AG04449 (cell line): ENCODE data around the gene ELK4.

ENCODE experiments used
- CTCF ChIA-PET: fragments of 350-600 bp; formaldehyde crosslinking; extraction: SDS; loops from one replicate; lab custom pipeline; 2021; ENCODE audit warnings: antibody characterized with exemption; lab: Yijun Ruan, JAX
- POLR2A ChIA-PET: fragments of 400-600, 350-600 bp; formaldehyde crosslinking; extraction: SDS; loops from one replicate; lab custom pipeline; 2020; ENCODE audit warnings: antibody characterized with exemption, inconsistent platforms; lab: Yijun Ruan, JAX
- DNase-seq: peaks from one replicate; pipeline ENCODE4 v3.0.0-alpha.2; 2010; ENCODE audit warnings: low read depth, low spot score
- H3K4me3 ChIP-seq: 2 replicates; pipeline ENCODE4 v1.5.1; 2011; ENCODE audit warnings: low read depth, mild to moderate bottlenecking, control low read depth, low read length
- TF ChIP-seq, protein P1 (sequence below): IDR thresholded peaks from one replicate; pipeline ENCODE4 v1.5.1; 2011; ENCODE audit warnings: mild to moderate bottlenecking, moderate library complexity, low read length, control low read depth, inconsistent platforms; ENCODE audit not compliant: insufficient read depth; ENCODE audit errors: missing control alignments

The ELK4 gene

DNA sequence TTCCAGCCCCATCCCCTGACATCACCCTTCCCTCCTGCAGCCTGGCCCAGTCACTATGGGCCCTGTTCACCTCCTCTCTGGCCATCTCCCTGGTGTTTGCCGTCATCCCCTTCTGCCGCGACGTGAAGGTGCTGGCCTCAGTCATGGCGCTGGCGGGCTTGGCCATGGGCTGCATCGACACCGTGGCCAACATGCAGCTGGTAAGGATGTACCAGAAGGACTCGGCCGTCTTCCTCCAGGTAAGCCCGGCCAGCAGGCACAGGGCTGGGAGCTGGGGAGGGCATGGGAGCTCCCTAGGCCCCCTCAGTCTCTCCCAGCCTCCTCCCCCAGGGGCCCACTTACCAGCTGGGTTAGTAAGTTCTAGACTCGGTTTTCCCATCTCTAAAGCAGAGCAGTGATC is 52.1 kb downstream of the ELK4 start:
- CTCF ChIA-PET, result interaction anchor here (0.9 to 3.7 kb wide), 7 partner anchors 9 to 79 kb away, joined by 3 to 20 read pairs (median 4); no protein-coding TSS in a partner anchor
- POLR2A ChIA-PET, result no interaction called here
- DNase-seq, result no peak
- H3K4me3 ChIP-seq, result no peak overlapping the region
- TF ChIP-seq, protein P1, sequence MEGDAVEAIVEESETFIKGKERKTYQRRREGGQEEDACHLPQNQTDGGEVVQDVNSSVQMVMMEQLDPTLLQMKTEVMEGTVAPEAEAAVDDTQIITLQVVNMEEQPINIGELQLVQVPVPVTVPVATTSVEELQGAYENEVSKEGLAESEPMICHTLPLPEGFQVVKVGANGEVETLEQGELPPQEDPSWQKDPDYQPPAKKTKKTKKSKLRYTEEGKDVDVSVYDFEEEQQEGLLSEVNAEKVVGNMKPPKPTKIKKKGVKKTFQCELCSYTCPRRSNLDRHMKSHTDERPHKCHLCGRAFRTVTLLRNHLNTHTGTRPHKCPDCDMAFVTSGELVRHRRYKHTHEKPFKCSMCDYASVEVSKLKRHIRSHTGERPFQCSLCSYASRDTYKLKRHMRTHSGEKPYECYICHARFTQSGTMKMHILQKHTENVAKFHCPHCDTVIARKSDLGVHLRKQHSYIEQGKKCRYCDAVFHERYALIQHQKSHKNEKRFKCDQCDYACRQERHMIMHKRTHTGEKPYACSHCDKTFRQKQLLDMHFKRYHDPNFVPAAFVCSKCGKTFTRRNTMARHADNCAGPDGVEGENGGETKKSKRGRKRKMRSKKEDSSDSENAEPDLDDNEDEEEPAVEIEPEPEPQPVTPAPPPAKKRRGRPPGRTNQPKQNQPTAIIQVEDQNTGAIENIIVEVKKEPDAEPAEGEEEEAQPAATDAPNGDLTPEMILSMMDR, result no peak

DNA sequence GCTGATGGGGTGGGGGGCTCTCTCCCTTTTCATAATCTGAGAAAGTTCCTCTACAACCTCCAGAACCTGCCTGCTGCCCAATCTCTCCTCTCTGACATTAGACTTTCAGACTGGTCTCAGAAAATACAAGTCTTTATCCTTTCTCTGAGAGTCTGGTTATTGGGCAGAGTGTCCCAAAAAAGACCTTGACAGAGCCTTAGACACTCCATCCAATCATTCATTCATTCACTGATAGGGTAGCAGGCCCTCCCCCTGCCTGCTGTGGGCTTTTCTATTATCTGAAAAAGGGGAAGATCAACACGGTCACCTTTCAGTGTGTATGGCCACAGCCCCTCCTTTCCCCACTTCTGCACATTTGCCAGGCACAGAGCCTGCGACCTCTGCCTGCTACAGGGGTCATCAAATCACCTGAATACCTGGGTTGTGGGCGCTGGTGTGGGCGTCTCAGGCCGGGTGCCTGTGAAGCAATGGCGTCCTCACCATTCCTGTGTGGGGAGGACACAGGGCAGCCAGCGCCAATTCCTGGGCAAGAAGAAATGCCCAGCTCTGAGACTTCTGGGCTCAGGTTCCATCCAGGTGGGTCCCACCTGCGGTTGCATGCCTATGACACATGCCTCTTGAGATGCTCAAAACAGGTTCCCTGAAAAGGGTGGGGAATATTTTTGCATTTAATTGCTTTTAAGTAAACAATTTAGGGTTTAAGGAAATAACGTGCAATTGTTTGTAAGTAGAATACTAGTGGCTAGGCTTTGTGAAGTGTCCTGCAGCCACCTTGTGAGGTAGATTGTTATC is 52.8 kb downstream of the ELK4 start:
- POLR2A ChIA-PET, result no interaction called here
- DNase-seq, result no peak
- CTCF ChIA-PET, result interaction anchor here (0.9 to 3.7 kb wide), 6 partner anchors 8 to 95 kb away, joined by 3 to 20 read pairs (median 5); no protein-coding TSS in a partner anchor
- no peak overlapping the region for H3K4me3 ChIP-seq
- TF ChIP-seq, protein P1, result no peak

DNA sequence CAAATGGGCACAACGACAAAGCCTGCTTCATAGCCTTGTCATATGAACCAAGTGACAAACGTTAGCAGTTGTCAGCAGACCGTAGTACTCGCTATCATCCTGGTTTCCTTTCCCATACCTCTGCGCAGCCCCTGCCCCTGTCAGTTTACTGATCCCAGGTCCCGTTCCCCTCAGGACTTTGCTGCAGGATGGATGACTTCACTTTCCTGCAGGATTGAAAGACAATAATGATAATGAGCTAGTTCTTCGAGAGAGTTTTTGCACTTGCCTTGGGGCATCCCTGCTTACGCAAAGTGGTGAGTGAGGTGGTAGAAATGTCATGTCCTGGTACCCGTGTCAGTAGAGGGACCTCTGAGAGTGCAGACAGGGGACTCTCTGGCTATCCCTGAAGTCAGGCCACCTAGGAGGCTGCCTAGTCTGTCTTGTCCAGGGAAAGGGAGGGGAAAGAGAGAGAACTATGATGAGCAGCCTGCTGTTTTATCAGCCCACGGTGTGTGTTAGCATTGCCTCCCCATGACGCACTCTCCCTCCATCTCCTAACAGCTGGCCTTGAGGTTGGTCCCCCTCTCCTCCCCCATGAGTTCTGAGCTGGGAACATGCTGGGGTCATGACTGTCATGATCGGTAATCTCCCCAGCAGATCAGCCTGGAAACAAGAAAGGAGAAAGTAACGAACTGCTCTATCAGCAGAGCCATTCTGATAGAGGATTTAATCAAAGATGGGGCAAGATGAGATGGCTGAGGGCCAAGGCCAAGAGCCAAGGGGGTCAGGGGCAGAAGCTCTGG is 53.7 kb downstream of the ELK4 start:
- H3K4me3 ChIP-seq, result no peak overlapping the region
- ChIA-PET POLR2A (no interaction called here), CTCF (interaction anchor here (1.1 to 3.7 kb wide), 4 partner anchors 11 to 94 kb away, joined by 3 to 20 read pairs (median 6); no protein-coding TSS in a partner anchor)
- DNase-seq, result no peak
- TF ChIP-seq, protein P1, result no peak

DNA sequence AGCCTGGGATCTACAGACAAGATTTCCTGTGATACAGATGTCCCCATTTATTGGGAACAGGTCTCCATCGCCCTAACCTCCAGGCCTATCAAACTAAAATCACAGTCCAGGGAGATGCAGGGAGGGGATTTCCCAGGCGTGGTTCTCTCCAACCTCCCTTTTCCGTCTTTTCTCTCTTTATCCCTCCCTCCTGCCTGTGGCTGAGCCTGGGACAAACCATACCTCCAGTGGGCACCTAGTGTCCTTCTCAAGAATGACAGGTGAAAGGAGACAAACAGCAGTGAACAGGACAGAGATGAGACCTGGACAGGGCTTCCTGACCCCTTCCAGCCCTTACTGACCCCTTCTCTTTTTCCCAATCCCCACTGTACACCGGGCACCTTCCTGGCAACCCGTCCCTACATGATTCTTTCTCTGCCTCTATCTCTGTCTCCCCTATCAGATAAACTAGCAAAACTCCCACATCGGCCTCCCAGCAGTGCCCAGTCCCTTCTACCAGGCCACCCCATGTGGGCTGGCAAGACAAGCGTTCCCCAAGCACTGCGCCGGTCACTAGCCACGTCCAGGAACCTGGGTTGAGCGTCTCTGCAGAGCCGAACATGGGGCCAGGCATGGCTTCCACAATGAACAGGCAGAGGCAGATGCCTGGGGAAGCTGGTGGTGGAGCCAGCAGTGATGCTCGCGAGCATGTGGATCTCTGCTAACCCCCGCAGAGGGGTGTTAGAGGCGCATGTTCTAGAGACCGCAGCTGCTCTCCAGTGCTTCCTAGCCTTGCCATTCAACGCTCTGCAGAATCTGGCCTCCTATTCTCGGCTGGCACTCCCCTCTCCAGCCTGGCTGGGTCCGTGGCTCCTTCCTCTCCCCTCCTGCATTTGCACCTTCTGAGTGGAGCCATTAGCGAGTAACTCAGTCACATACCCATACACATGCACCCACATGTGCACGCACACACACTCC is 54.7 kb downstream of the ELK4 start:
- ChIA-PET POLR2A (no interaction called here), CTCF (interaction anchor here (2.1 to 3.7 kb wide), 2 partner anchors 12 to 15 kb away, joined by 9 to 20 read pairs; no protein-coding TSS in a partner anchor)
- TF ChIP-seq, protein P1, result no peak
- no peak for DNase-seq
- no peak overlapping the region for H3K4me3 ChIP-seq

DNA sequence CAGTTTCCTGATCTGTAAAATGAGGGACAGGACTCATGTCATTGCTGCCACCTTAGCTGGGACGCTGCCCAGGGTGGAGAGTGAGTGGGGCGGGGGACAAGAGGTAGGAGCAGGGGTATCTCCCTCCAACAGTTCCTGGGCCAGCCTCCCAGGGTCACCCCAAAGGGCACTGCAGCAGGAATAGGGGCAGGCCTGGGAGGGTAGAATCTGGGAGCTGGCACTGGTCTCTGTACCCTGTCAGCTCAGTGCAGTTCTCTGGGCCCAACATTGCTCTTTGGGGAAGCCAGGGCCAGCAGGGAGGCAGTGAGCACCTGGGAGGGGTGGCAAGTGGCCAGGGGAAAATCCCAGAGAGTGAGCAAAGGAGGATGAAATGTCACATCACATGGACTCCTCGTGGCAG is 55.8 kb downstream of the ELK4 start:
- ChIA-PET POLR2A (no interaction called here), CTCF (no interaction called here)
- H3K4me3 ChIP-seq, result no peak overlapping the region
- TF ChIP-seq, protein P1, result no peak
- no peak for DNase-seq
